HepG2 (cell line): ENCODE measurements around the gene PSMG3. TPM values are rescaled to one million over a fixed set of nuclear protein-coding genes. Genes with fewer than 3 reads are reported as not detected.

ENCODE experiments used
- ATAC-seq: fragments of 200-7000 bp; cut with Tn5 transposase; 3 replicates; pipeline ENCODE4 v1.9.1; 2020; ENCODE audit warnings: mild to moderate bottlenecking, moderate library complexity
- BruUV-seq: library from RNA; stranded (reverse); fragments of 400-500 nt; replicated peaks from 2 replicates; lab custom pipeline; 2021; lab: Mats Ljungman, UMichigan
- CTCF ChIA-PET: fragments of 300-600 bp; formaldehyde crosslinking; extraction: SDS; loops from one replicate; lab custom pipeline; 2021; ENCODE audit warnings: low total read pairs, inconsistent platforms, low intra/inter-chr PET ratio; lab: Yijun Ruan, JAX
- POLR2A ChIA-PET: fragments of 350-600 bp; sonication (Branson Sonifier 250); formaldehyde crosslinking; loops from one replicate; lab custom pipeline; 2020; ENCODE audit warnings: antibody characterized with exemption, inconsistent platforms; lab: Yijun Ruan, JAX
- DNase-seq: peaks from one replicate; pipeline ENCODE4 v3.0.0-alpha.2; 2015; ENCODE audit warnings: low spot score
- FAIRE-seq: peaks from 3 replicates; lab custom pipeline; 2011; peaks lifted over from hg19 to GRCh38; lab: Jason Lieb, UNC
- H2AFZ ChIP-seq: one replicate; pipeline ENCODE4 v1.6.1; 2011; ENCODE audit warnings: low read length, inconsistent platforms
- H3K27ac ChIP-seq: fragments of 300-600 bp; 3 replicates; pipeline ENCODE4 v1.8.0; 2011; ENCODE audit warnings: mixed run types, mild to moderate bottlenecking, mixed read lengths, low read length, inconsistent platforms; ENCODE audit not compliant: insufficient read depth; ENCODE audit errors: extremely low read length
- H3K27me3 ChIP-seq, 2 experiments: fragments of 200-600 bp in 1 of 2; 2 replicates in 1 of 2; 3 replicates in 1 of 2; pipeline versions ENCODE4 v1.6.0 to v1.8.0; 2011; ENCODE audit warnings: low read length in 2 of 2, mild to moderate bottlenecking in 2 of 2, moderate library complexity in 2 of 2, inconsistent platforms in 1 of 2; ENCODE audit not compliant: insufficient read depth in 2 of 2, control insufficient read depth in 1 of 2
- H3K36me3 ChIP-seq, 2 experiments: fragments of 200-600 bp in 1 of 2; replicated peaks in 1 of 2; 2 replicates in 1 of 2; 3 replicates in 1 of 2; pipeline versions ENCODE4 v1.5.1 to v1.8.0; 2011; ENCODE audit warnings: low read length in 2 of 2, inconsistent platforms in 1 of 2; ENCODE audit not compliant: insufficient read depth in 2 of 2, control insufficient read depth in 1 of 2
- H3K4me1 ChIP-seq: 2 replicates; pipeline ENCODE4 v1.5.1; 2012; ENCODE audit warnings: low read length, inconsistent platforms; ENCODE audit not compliant: insufficient read depth
- H3K4me2 ChIP-seq: 2 replicates; pipeline ENCODE4 v1.6.0; 2011; ENCODE audit warnings: low read depth, low read length, inconsistent platforms
- H3K4me3 ChIP-seq, 3 experiments: fragments of 200-600 bp in 1 of 3; sonication (generic), shearing (Covaris generic) in 1 of 3; replicated peaks in 1 of 3; 2 replicates each; pipeline ENCODE4 v1.5.1; 2011 to 2016; ENCODE audit warnings: low read length in 3 of 3, inconsistent platforms in 2 of 3, low read depth in 2 of 3, mild to moderate bottlenecking in 2 of 3, control low read depth in 1 of 3, mixed read lengths in 1 of 3; ENCODE audit not compliant: insufficient read depth in 1 of 3
- H3K79me2 ChIP-seq: one replicate; pipeline ENCODE4 v1.6.1; 2011; ENCODE audit warnings: low read length, inconsistent platforms; ENCODE audit not compliant: insufficient read depth
- H3K9ac ChIP-seq: 2 replicates; pipeline ENCODE4 v1.6.0; 2011; ENCODE audit warnings: mild to moderate bottlenecking, low read depth, low read length, inconsistent platforms; ENCODE audit not compliant: insufficient read depth
- H3K9me3 ChIP-seq: 2 replicates; pipeline ENCODE4 v1.5.1; 2012; ENCODE audit warnings: mild to moderate bottlenecking, low read length
- H4K20me1 ChIP-seq: 2 replicates; pipeline ENCODE4 v1.6.0; 2011; ENCODE audit warnings: inconsistent platforms, mild to moderate bottlenecking, low read length, moderate library complexity; ENCODE audit not compliant: insufficient read depth
- AGO1 ChIP-seq: fragments of 200-400 bp; formaldehyde crosslinking; IDR thresholded peaks from 2 replicates; pipeline ENCODE4 v1.6.1; 2017; ENCODE audit warnings: mild to moderate bottlenecking, low read depth, low read length, moderate library complexity; ENCODE audit not compliant: poor library complexity, severe bottlenecking
- AGO2 ChIP-seq: fragments of 200-400 bp; formaldehyde crosslinking; optimal IDR thresholded peaks from 2 replicates; pipeline ENCODE3; 2017; ENCODE audit warnings: mild to moderate bottlenecking, low read depth, low read length, moderate library complexity
- ARID2 ChIP-seq: sonication (generic); formaldehyde crosslinking; IDR thresholded peaks from 2 replicates; pipeline ENCODE4 v1.8.1; 2022; ENCODE audit warnings: mild to moderate bottlenecking, missing genetic modification reagents, borderline replicate concordance
- ARNTL ChIP-seq: sonication (generic); formaldehyde crosslinking; IDR thresholded peaks from 2 replicates; pipeline ENCODE4 v1.4.0; 2020; ENCODE audit warnings: mild to moderate bottlenecking, missing genetic modification reagents
- CBX2 ChIP-seq, 2 experiments: fragments of 200-600 bp in 1 of 2; sonication (generic); formaldehyde crosslinking in 1 of 2; IDR thresholded peaks; 2 replicates each; pipeline versions ENCODE4 v1.7.0 to v1.8.1; 2018 to 2022; ENCODE audit warnings: low read depth in 2 of 2, low read length in 1 of 2, mild to moderate bottlenecking in 1 of 2, missing genetic modification reagents in 1 of 2
- DNMT3B ChIP-seq: conservative IDR thresholded peaks from 2 replicates; pipeline ENCODE4 v1.6.1; 2016; ENCODE audit warnings: missing biosample characterization, control low read depth
- DR1 ChIP-seq: sonication (generic); formaldehyde crosslinking; IDR thresholded peaks from 2 replicates; pipeline ENCODE4 v1.8.0; 2021; ENCODE audit warnings: mild to moderate bottlenecking, missing genetic modification reagents, inconsistent platforms
- HMG20B ChIP-seq: conservative IDR thresholded peaks from 2 replicates; pipeline ENCODE4 v1.6.1; 2016; ENCODE audit warnings: missing genetic modification reagents, missing compliant biosample characterization
- HNF4G ChIP-seq, 2 experiments: sonication (generic) in 1 of 2; formaldehyde crosslinking in 1 of 2; IDR thresholded peaks; 2 replicates each; pipeline versions ENCODE4 v1.4.0 to v1.6.1; 2011 to 2020; ENCODE audit warnings: borderline replicate concordance in 2 of 2, low read depth in 2 of 2, mild to moderate bottlenecking in 2 of 2, low read length in 1 of 2, missing genetic modification reagents in 1 of 2, moderate library complexity in 1 of 2
- KLF15 ChIP-seq: sonication (generic); formaldehyde crosslinking; IDR thresholded peaks from 2 replicates; pipeline ENCODE4 v1.8.1; 2023; ENCODE audit warnings: borderline replicate concordance, mild to moderate bottlenecking, inconsistent platforms, missing genetic modification reagents, mixed read lengths
- MBD4 ChIP-seq: IDR thresholded peaks from 2 replicates; pipeline ENCODE4 v1.6.1; 2012; ENCODE audit warnings: low read length, inconsistent platforms, borderline replicate concordance
- MIXL1 ChIP-seq: IDR thresholded peaks from 2 replicates; pipeline ENCODE4 v1.6.1; 2016
- NFATC3 ChIP-seq: sonication (generic); formaldehyde crosslinking; IDR thresholded peaks from 2 replicates; pipeline ENCODE4 v1.5.1; 2020; ENCODE audit warnings: mild to moderate bottlenecking, missing genetic modification reagents
- NR2F6 ChIP-seq, 2 experiments: IDR thresholded peaks; 2 replicates each; pipeline ENCODE4 v1.6.1; 2016; ENCODE audit warnings: antibody characterized with exemption in 1 of 2, mild to moderate bottlenecking in 1 of 2
- PITX1 ChIP-seq: sonication (generic); formaldehyde crosslinking; IDR thresholded peaks from 2 replicates; pipeline ENCODE4 v1.5.1; 2020; ENCODE audit warnings: mild to moderate bottlenecking, missing genetic modification reagents
- POGZ ChIP-seq: sonication (generic); formaldehyde crosslinking; IDR thresholded peaks from 2 replicates; pipeline ENCODE4 v1.4.0; 2020; ENCODE audit warnings: mild to moderate bottlenecking, missing genetic modification reagents
- POLR2A ChIP-seq, 2 experiments: IDR thresholded peaks; 2 replicates each; pipeline ENCODE4 v1.6.1; 2011; ENCODE audit warnings: low read depth in 2 of 2, low read length in 2 of 2, mild to moderate bottlenecking in 1 of 2, moderate library complexity in 1 of 2; ENCODE audit not compliant: insufficient read depth in 1 of 2
- PPARG ChIP-seq: conservative IDR thresholded peaks from 2 replicates; pipeline ENCODE4 v1.6.1; 2016; ENCODE audit warnings: missing biosample characterization, missing genetic modification reagents
- TOE1 ChIP-seq: sonication (generic); formaldehyde crosslinking; IDR thresholded peaks from 2 replicates; pipeline ENCODE4 v1.4.0; 2020; ENCODE audit warnings: mild to moderate bottlenecking, missing genetic modification reagents
- ZFP82 ChIP-seq: sonication (generic); formaldehyde crosslinking; IDR thresholded peaks from 2 replicates; pipeline ENCODE4 v1.5.1; 2020; ENCODE audit warnings: mild to moderate bottlenecking, missing genetic modification reagents, borderline replicate concordance
- ZNF260 ChIP-seq: sonication (generic); formaldehyde crosslinking; IDR thresholded peaks from 2 replicates; pipeline ENCODE4 v1.4.0; 2020; ENCODE audit warnings: missing genetic modification reagents, low read depth, mild to moderate bottlenecking, borderline replicate concordance
- ZNF496 ChIP-seq: sonication (generic); formaldehyde crosslinking; IDR thresholded peaks from 2 replicates; pipeline ENCODE4 v1.8.1; 2023; ENCODE audit warnings: mild to moderate bottlenecking, moderate library complexity, missing genetic modification reagents; ENCODE audit not compliant: insufficient replicate concordance
- ZNF678 ChIP-seq: sonication (generic); formaldehyde crosslinking; IDR thresholded peaks from 2 replicates; pipeline ENCODE4 v1.4.0; 2020; ENCODE audit warnings: mild to moderate bottlenecking, missing genetic modification reagents
- ZNF768 ChIP-seq: sonication (generic); formaldehyde crosslinking; IDR thresholded peaks from 2 replicates; pipeline ENCODE4 v1.4.0; 2020; ENCODE audit warnings: missing genetic modification reagents
- WGBS: methylation state at CpG from one replicate; pipeline ENCODE4 v1.1.6; 2017; ENCODE audit warnings: low lambda C conversion rate; 5-methylcytosine and 5-hydroxymethylcytosine counted together
- in situ Hi-C: cut with HindIII; loops from 2 replicates; pipeline ENCODE4 v1.10.0; 2017; ENCODE audit warnings: low pct_unique_long_range_greater_than_20kb; ENCODE audit not compliant: extremely low pct_ligation_motif_present
- intact Hi-C: fragments of 100-400 bp; cut with micrococcal nuclease; formaldehyde crosslinking; loops from one replicate; pipeline ENCODE4 v1.10.0; 2022; ENCODE audit not compliant: unreplicated experiment
- polyA plus RNA-seq, 8 experiments: library from polyadenylated mRNA; depleted of rRNA in 3 of 8; stranded (reverse) in 7 of 8; unstranded in 1 of 8; fragments of >200 nt; fragmentation: Illumina TruSeq in 4 of 8; extraction: Trizol in 4 of 8; gene quantifications; 2 replicates each; pipeline versions ENCODE4 v1.2.1 to v1.2.3, GENCODE V29; 2011 to 2016; ENCODE audit warnings: low read depth in 4 of 8, missing spikeins in 1 of 8, mixed read lengths in 1 of 8; ENCODE audit not compliant: insufficient read depth in 1 of 8
- total RNA-seq, 5 experiments: library from RNA; depleted of rRNA; stranded (reverse); fragments of >200 nt; fragmentation: Illumina TruSeq; extraction: Trizol; gene quantifications; 2 replicates each; pipeline ENCODE4 v1.2.3, GENCODE V29; 2016; ENCODE audit warnings: low read depth in 1 of 5
- TF ChIP-seq, protein P1 (sequence below): IDR thresholded peaks from 2 replicates; pipeline ENCODE4 v1.6.1; 2016; ENCODE audit warnings: low read depth, borderline replicate concordance

The PSMG3 gene
- total and polyA plus RNA-seq, 2 of the 13 experiments (the other 11 are each of a cell fraction or from before 2014, with no cell fraction given): 29.6 to 48.4 TPM

GRCh38 chr7:1544896-1545416, 24.9 kb downstream of the PSMG3 start (continued):
- TF ChIP-seq DR1 (CRISPR knock-in tag) (no peak), ARNTL (CRISPR knock-in tag) (no peak)
- TF ChIP-seq, all 625 proteins: peak for 0

DNA sequence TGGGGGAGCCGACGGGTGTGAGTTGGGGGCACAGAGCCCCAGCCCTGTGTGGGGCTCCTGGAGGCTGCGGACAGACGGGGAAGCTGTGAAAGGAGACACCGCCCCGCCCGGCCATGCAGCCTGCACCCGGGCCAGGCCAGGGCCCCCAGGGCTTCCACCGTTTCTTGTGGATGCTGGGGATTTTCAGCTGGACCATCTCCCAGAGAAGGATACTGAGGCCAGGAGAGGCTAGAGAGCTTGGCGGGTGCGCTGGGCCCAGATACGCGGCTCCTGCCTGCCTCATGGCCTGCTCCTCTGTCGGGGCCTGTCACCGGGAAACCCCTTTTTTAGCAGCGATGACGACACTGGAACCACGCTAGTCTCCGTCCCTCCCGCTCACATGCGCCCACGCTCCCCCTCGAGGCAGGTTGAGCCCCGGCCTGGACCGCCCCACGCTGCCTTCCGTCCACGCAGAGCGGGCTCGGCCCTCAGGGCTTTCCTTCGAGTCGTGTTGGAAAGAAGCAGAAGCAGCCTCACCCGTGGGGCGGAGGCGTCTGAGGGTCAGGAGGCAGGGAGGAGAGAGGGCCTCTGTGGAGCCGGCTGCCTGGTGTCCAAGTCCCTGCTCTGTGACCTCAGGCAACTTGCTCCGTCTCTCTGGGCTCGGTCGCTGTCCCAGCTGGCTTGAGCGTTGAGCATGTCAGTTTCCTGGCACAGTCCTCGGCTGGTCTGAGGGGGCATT, 25.5 kb downstream of the PSMG3 start:
- Histone ChIP-seq H3K4me3 (no peak overlapping the region), H3K9ac (no peak overlapping the region), H2AFZ (no peak overlapping the region), H3K36me3 (peaks cover 14 to 27% of the 10 kb centered on the region in 2 experiments; a peak in 4 of 5 replicates), H3K79me2 (no peaks in the 10 kb centered on the region), H3K4me2 (no peak overlapping the region), H3K27ac (no peak overlapping the region), H3K9me3 (no peaks in the 10 kb centered on the region), H4K20me1 (no peaks in the 10 kb centered on the region), H3K4me1 (no peaks in the 10 kb centered on the region), H3K27me3 (no peaks in the 10 kb centered on the region)
- no peak for ATAC-seq
- no TSS peak for BruUV-seq
- CTCF ChIA-PET: no interaction called here
- in situ Hi-C loops (no loop called here), intact Hi-C loops (no loop called here)
- POLR2A ChIA-PET: interaction anchor here (1.6 to 4.8 kb wide), 2 partner anchors 11 kb away, joined by 3 to 30 read pairs; partner anchors contain the start of gene TMEM184A
- DNase-seq: no peak
- no peak for FAIRE-seq
- 90% methylated on average over 25 of the region's 41 CpGs for WGBS
- TF ChIP-seq ZNF496 (CRISPR knock-in tag) (no peak), TOE1 (CRISPR knock-in tag) (no peak), MBD4 (no peak), AGO2 (peak; percentile 54), POGZ (no peak), POLR2A (IDR thresholded peaks at IDR 0.05; ENCODE audit: insufficient read depth in 1 of 2, low read depth in 2 of 2, low read length in 2 of 2) (no peak), ZNF260 (CRISPR knock-in tag) (no peak), ZFP82 (CRISPR knock-in tag) (no peak), PPARG (CRISPR knock-in tag) (no peak), AGO1 (no peak), PITX1 (no peak), NFATC3 (CRISPR knock-in tag) (no peak), ZNF678 (CRISPR knock-in tag) (no peak), HMG20B (CRISPR knock-in tag) (no peak), NR2F6 (IDR thresholded peaks at IDR 0.05) (no peak), NR2F6 (CRISPR knock-in tag; IDR thresholded peaks at IDR 0.05) (no peak), CBX2 (IDR thresholded peaks at IDR 0.05; ENCODE audit: low read depth, low read length) (no peak), CBX2 (CRISPR knock-in tag; IDR thresholded peaks at IDR 0.05; ENCODE audit: low read depth) (no peak), MIXL1 (CRISPR knock-in tag) (no peak), DNMT3B (CRISPR knock-in tag) (no peak), HNF4G (IDR thresholded peaks at IDR 0.05; ENCODE audit: borderline replicate concordance, low read depth, low read length) (no peak), HNF4G (CRISPR knock-in tag; IDR thresholded peaks at IDR 0.05; ENCODE audit: borderline replicate concordance, low read depth) (no peak), ARID2 (CRISPR knock-in tag) (no peak), ZNF768 (peak; percentile 78), KLF15 (CRISPR knock-in tag) (no peak)
- TF ChIP-seq, protein P1, sequence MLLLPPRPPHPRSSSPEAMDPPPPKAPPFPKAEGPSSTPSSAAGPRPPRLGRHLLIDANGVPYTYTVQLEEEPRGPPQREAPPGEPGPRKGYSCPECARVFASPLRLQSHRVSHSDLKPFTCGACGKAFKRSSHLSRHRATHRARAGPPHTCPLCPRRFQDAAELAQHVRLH: no peak
